DMS53 treated with DMSO at 0.1 percent for 48 hours (cell line): ENCODE measurements around the gene TENT5C.

ENCODE experiments used
- DNase-seq: peaks from one replicate; lab custom pipeline; 2025; ENCODE audit not compliant: unreplicated experiment; lab: John Stamatoyannopoulos, UW

Gene TENT5C

DNA sequence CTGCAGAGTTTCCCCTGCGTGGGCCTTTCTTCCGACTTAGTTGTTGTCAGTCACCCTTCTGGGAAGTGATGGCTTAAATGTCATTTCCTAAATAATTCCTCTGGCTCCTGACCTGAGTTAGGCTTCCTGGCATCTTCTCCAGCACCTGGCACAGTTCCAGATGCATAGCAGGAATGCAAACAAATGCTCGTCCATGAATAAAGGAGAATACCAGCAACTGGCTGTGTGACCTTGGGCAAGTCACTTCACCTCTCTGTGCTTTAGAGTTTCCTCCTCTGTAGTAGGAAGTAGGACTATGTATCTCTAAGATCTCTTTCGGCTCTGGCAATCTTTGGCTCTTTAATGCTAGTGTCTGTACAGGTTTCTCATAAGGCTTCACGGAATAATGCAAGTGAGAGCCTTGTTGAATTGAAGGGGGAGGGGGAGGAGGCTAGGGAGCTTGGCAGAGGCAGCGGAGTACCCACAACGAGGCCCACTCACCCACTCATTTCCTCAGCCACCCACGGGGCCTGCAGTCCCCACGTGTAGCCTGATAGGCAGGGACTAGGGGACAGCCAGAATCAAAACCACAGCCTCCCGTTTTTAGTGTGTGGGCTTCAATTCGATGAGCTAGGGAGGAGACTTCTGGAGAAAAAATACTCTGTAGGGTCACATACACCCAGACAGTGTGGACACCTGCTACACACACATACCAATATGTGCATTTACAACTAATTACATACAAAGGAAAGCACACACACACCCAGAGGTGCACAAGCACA, 48.1 kb downstream of the TENT5C start:
- no peak for DNase-seq

DNA sequence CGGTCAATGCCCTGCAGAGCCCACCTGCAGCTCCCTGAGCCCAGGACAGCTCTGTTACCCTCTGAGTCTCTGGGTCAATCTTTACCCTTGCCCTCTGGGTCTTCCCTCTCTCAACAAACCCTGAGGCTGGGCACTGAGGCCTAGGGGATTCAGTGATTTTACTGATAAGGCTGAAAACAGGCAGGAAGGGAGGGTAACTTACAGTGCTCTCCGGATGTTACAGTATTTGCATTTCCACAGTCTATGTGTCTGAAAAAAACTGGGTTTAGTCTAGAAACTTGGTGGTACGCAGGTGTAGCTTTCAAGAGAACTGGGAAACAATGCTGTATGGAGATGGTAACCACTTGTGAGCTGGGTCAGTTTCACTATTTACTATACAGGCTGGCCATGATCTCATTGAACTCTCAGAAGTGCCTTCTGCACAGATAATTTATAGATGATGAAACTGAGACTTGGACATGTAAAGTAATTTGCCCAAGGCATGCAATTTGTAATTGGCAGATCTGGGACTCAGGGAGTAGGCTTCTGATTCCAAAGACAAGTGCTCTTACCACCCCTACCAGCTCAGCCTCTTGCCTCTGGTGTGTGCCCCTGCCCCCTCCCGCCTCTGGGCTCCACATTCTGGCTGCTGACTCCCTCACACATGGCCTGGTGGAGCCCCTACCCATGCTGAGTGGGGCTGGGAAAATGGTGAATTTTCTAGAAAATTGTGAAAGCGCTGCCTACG, 48.8 kb downstream of the TENT5C start:
- DNase-seq, result peak; percentile 53

DNA sequence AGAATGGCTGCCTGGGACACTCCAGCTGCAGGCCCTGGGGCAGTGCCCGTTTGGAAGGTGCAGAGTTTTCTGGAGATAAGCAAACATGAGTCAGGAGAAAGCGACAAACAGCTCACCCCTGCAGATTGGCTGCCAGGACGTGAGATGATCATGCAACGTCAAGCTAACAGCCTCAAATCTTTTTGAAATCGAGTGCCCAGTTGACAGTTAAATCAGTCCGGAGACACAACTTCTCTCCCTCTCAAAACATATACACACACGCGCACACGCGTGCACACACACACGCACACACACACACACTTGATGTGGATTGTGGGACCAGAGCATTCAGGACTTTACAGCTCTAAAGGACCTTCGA, 49.4 kb downstream of the TENT5C start:
- no peak for DNase-seq

DNA sequence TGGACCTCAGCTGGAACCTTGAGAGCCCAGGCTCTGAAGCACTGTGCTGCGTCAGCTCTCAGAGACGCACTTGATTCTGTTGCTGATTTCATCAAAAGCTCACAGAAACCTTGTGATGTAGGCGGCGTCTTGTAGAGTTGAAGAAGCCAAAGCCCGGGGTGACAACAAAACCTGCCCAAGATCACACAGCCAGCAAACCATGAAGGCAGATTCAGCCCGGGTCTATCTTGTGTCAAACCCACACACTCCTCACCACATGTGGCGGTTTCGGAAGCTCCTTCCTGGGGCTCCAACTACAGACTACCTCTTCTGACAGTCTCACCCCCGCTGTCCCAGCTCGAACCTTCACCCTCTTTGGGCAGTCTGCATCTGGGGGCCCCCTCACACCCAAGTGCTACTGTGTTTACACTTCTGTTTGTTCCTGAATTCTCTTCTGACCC, 50.4 kb downstream of the TENT5C start:
- DNase-seq, result no peak

DNA sequence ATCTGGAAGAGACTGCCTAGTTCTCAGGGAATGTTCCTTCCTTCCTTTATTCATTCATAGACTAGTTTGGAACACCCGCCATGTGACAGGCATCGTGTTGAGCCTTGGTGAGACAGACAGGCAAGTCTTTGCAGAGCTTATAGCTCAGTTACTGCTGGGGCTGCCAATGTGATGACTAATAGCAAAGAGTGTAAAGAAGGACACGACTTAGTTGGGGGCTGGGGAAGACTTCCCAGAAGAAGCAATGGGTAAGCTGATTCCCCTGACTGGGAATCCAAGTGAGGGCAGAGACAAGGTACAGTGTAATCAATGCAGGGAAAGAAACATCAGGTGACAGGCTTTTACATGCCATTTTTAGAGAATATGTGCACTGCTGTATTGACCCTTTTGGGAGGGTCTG, 51.2 kb downstream of the TENT5C start:
- no peak for DNase-seq

DNA sequence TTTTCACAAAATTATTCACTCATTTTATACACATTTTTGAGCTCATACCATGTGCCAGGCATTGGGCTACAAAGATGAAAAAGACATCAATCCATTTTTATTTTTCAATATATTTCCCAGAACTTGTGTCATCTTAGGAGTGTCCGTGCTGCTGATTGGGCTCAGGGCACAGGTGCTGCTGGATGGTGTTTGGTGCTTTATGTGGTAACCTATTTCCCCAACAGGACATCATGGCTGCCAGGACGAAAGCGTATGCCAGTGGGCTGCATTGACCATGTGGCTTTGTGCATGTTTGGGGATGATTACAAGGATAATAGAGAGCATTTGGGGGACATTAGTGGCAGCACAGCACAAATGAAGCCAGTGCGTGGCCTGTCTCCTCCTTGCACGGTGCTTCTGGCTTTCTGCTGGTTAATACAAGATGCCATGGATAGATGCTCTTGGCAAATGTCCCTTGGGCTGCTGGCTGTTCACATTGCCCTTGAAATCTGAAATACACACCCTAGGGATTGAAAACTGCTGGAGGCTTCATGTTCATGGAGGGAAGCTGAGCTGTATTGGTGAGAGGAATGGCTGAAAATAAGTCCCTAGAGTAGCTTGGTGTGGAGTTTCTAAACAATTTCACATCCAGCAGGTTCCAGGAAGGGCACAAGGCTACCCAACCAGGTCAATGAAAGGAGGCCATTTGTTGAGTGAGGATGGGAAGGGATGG, 52.3 kb downstream of the TENT5C start:
- DNase-seq, result no peak

DNA sequence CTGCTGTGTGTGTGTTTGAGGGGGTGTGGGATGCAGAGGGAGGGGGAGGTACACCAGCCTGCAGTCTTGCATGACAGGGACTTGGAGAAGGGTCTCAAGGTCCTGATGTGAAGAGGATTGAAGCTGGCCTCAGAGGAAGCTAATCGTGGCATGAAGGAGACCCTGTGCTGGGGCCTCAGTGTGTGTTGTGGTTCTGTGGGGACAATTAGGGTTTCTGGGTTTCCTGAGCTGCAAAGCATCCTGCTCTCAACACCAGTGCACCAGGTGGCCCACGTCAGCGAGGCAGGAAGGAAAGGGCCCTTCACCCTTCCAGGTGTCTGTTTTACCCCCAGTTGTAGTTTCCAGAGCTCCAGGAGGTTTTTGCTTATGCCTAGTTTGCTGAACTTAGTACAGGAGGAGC, 52.8 kb downstream of the TENT5C start:
- DNase-seq, result no peak

DNA sequence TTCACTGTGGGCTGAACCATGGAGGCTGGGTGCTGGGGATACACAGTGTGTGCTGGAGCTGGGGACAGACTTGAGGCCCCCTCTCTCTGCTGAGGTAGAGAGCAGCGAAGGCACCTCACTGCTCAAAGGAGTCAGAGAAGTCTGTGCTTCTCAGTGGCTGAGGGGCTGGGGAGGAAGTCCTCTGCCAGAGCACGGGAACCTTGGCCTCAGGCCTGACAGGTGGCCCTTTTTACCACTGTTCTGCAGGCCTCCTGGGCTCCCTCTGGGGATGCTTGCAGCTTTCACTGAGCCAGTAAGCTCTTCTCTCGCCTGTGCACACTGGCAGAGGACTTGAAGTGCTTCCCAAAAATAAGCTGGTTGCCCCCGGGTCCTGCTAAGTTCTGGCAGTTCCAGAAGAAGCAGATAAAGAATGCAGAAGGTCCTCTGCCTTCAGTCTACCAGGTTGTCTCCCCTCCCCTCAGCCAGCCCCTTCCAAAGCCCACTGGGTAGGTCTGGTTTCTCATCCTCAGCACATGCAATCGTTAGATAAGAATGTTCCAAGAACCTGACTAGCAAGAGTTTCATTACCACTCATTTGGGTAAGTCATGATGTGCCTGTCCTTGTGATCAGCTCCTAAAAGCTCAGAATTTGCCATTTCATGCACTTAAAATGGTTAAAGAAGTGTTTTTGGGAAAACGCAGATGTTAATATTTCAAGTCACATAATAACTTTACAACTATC, 53.9 kb downstream of the TENT5C start:
- no peak for DNase-seq

DNA sequence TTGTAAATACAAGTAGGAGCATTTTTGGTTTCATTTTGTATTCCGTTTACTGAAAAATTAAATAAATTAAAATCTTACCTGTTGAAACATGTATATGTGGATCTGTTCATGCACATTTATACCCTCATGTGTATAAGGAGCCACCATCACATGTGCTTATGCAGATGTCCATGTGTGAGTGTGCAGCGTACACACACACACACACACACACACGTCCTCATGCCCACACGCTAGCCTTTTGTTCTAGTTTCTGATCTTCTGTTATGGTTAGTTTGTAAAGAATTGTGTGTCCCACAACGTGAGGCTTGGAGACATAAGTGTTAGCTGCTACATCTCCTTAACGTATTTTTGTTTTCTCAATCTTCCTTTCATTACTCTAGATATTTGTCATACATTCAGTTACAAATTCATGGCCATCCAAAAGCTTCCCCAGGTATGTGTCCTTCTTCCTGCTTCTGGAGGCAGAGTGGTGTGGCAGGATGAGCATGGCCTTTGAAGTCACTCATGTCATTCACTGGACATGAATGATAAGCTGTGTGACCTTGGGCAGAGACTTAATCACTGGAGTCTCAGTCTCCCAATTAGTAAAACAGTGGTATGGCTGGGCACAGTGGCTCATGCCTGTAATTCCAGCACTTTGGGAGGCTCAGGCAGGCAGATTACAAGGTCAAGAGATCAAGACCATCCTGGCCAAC, 54.6 kb downstream of the TENT5C start:
- no peak for DNase-seq

DNA sequence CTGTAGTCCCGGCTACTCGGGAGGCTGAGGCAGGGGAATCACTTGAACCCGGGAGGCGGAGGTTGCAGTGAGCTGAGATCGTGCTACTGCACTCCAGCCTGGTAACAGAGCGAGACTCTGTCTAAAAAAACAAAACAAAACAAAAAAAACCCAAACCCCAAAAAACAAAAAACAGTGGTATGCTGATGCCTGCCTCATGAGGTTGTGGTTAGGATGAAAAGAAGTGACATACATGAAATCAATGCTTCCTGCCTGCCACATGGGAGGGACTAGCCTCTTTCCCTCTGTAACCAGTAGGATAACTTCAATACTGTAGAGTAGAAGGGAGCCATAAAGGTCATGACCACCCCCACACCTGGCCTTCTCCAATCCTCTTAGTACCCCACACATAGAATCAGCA, 55.2 kb downstream of the TENT5C start:
- no peak for DNase-seq

DNA sequence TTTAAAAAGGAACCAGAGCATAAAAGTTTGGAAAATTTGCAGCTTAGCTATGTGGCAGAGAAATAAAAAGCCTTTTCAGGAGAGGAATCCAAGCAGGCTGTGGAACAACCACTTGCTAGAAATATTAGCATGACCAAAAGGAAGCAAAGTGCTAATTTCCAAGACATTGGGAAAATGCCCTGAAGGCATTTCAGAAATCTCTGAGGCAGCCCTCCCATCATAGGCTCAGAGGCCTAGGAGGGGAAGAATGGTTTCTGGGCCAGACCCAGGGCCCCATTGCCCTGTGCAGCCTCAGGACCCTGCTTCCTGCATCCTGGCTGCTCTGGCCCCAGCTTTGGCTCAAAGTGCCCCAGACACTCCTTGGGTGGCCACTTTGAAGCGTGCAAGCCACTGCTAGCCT, 56.8 kb downstream of the TENT5C start:
- no peak for DNase-seq

DNA sequence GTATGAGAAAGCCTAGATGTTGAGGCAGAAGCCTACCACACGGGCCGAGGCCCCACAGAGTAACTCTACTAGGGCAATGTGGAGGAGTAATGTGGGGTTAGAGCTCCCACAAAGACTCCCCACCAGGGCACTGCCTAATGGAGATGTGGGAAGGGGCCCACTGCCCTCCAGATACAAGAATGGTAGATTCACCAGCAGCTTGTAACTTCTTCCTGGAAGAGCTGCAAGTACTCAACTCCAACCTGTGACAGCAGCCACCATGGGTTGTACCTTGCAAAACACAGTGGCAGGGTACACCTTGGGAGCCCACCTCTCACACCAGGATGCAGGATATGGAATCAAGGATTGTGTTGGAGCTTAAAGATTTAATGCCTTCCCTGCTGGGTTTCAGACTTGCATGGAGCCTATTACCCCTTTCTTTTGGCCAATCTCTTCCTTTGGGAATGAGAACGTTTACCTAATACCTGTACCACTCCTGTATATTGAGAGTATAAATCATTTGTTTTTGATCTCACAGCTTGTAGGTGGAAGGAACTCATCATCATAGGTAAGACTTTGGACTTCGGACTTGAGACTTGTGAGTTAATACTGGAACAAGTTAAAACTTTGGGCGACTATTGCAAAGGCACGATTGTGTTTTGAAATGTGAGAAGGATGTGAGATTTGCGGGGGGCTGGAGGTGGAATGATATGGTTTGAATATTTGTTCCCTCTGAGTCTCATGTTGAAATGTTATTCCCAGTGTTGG, 57.5 kb downstream of the TENT5C start:
- no peak for DNase-seq

DNA sequence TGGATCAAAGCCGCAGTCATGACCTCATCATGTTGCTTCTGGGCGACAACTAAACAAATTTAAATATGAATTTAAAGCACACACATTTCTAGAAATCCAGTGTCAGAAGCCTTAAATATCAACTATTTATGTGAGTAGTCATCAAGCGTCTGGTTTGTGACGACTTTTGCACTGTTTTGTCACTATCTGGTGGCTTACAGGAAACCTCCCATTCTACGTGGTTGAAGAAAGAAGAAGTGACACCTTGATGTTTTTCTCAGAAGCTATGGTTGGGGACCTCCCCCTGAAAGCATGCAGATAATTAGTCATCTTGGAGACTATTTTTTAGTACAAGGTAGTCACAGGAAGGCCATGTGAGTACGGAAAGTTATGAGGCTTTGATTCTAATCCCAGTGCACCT, 58.5 kb downstream of the TENT5C start:
- no peak for DNase-seq

DNA sequence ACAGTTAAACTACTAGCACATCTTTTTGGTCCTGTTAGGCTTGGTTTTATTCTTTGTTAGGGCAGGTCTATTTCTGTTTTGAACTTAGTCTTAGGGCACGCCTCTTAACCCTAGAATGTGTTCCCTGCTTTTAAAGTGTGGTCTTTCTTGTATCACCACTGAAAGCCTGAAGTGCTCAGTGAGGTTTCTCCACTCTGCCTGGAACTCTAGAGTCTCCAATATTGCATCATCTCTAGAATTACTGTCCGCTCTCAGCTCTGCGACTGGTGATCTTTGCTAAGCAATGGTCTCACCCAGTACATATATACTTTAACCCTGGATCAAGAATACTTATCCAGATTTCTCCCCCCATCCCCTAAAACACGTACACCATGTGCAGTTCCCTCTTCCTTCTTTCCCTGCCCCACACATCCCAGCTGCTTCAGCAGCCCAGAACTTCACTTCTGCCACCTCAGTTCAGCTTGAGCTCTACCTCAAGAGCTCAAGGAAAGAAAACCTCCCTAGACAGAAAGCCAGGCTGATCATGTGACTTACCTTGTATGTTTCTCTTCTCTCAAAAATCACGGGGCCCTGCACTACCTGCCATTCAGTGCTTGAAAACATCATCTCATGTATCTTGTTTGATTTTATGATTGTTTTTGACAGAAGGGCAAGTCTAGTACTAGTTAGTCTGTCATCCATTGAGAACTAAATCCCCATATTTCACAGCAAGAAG, 59.9 kb downstream of the TENT5C start:
- DNase-seq, result no peak

DNA sequence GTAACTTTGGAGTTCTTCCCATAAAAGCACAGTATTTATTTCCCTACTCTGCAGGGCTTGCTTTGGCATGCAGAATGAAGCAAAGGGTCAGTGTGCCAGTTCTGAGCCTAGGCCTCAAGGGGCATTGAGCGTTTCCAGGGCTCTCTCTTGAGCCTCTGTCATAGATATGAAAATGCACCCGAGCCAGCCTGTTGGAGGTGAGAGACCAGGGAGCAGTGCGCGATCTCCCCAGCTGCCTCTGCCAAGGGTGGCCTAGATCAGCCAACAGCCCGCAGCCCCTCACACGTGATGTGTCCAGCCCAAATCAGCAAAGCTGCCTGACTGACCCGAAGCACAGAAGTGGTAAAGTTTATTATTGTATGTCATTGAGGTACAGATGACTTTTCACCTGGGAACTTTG, 63.7 kb downstream of the TENT5C start:
- DNase-seq, result no peak

DNA sequence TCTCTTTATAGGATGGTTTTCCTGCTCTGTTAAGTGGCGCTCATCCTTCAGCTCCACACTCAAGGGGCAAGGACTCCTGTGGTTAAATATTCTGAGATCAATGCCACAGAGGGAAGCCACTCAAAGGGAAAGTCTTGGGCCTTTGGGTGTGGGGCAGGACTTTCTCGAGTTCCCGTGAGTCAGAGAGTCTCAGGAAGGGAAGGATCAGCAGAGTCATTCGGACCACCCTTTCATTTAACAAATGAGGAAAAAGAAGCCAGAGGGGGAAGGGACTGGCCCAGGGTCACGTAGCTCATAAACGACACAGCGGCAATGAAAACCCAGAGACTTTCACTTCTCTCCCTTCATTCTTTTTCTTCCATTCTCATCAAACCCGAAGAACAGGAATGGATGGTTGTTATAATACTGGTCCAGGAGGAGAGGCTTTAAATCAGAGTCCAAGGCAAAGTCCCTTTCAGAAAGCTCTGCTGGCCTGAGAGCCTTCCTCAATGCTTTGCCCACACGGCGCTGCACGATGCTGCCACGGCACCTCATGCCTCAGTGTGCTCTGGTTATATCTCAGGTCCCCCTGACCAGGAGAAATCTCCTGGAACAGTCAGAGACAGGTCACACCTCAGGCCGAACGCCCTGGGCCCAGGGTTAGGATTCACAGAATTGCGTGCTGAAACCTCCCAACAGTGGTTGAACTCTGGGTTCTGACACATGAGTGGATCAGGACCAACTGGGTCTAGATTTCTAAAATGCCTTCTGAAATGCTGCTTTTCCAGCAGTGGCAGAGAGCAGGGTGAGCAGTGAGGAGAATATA, 65.3 kb downstream of the TENT5C start:
- DNase-seq, result no peak

DNA sequence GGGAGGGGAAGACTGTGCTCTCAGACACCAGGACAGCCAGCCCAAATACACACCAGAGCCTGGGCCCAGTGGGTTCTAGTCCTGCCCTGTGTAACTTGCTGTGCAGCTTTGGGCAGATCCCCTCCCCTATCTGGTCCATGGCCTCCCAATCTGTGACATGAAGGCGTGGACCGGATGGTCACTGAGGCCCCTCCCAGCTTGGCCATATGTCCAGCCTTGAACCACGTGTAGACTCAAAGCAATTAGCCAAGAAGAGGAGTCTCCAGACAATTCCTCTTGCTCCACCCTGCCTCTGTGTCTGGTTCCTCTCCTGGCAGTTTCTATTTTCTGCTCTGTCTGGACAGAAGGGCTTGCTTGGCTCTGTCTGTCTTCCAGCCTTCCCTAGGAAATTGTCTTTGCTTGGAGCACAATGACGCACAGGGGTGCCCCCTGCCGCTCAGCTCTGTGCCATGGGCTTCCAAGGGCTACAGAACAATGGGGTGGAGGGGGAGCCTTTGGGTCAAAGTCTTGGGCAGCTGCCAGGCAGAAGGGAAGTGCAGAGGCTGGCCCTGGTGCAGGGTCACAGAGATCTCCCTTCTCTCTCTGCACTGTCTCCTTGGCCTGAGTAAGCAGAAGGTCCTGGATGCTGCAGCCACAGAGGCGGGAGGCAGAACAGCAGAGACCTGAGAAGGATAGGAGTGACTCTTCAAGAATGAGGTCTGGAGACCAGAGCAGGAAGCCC, 66.1 kb downstream of the TENT5C start:
- DNase-seq, result no peak

DNA sequence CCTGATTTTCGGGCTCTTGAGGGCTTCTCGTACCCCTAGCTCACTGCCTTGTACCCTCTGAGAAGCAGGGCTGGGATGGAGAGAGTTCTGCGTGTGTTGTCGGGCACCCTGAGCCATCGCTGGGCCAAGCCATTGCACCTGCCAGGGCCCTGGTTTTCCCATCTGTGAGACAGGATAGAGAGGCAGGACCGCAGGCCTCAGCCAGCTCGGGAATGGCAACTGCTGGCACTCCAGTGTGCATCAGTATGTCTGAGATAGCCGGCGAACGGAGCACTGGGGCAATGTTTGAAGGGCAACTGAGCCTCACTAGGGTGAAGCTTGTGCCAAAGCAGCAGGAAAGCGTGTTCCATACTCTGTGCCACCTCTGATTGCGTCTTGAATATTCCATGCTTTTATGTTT, 66.9 kb downstream of the TENT5C start:
- no peak for DNase-seq
